KG1 (cell line): ENCODE measurements around the gene C1QL2.

Source experiments
- DNase-seq: peaks from one replicate; lab custom pipeline; 2025; lab: John Stamatoyannopoulos, UW

Gene C1QL2

GRCh38 chr2:119179202-119179601, 20.7 kb upstream of the C1QL2 start:
- no peak for DNase-seq

GRCh38 chr2:119178776-119179175, 20.2 kb upstream of the C1QL2 start:
- no peak for DNase-seq

- DNase-seq, result no peak
Observed at GRCh38 chr2:119177838-119178190, 19.3 kb upstream of the C1QL2 start.

- no peak for DNase-seq
Observed at GRCh38 chr2:119177171-119177837, 18.8 kb upstream of the C1QL2 start.

GRCh38 chr2:119175517-119175916, 17.0 kb upstream of the C1QL2 start:
- DNase-seq, result no peak

- DNase-seq, result no peak
Observed at GRCh38 chr2:119174993-119175347, 16.4 kb upstream of the C1QL2 start.

GRCh38 chr2:119174216-119174992, 15.9 kb upstream of the C1QL2 start:
- DNase-seq, result peak; percentile 8

- DNase-seq, result no peak
Observed at GRCh38 chr2:119173556-119174060, 15.1 kb upstream of the C1QL2 start.

- DNase-seq, result no peak
Observed at GRCh38 chr2:119170504-119170903, 12.0 kb upstream of the C1QL2 start.

GRCh38 chr2:119169717-119170116, 11.2 kb upstream of the C1QL2 start:
- no peak for DNase-seq

- DNase-seq, result no peak
Observed at GRCh38 chr2:119160361-119160990, 1.9 kb upstream of the C1QL2 start.

- DNase-seq, result no peak
Observed at GRCh38 chr2:119157850-119158511, 570 bp downstream of the C1QL2 start.

GRCh38 chr2:119156891-119157773, 1.4 kb downstream of the C1QL2 start:
- no peak for DNase-seq

- DNase-seq, result no peak
Observed at GRCh38 chr2:119156105-119156890, 2.3 kb downstream of the C1QL2 start.

- no peak for DNase-seq
Observed at GRCh38 chr2:119155633-119156032, 2.9 kb downstream of the C1QL2 start.

GRCh38 chr2:119154076-119154475, 4.5 kb downstream of the C1QL2 start:
- DNase-seq, result no peak

- no peak for DNase-seq
Observed at GRCh38 chr2:119149611-119150010, 8.9 kb downstream of the C1QL2 start.

GRCh38 chr2:119147776-119148715, 10.5 kb downstream of the C1QL2 start:
- DNase-seq, result no peak

- no peak for DNase-seq
Observed at GRCh38 chr2:119144806-119145205, 13.7 kb downstream of the C1QL2 start.

GRCh38 chr2:119142824-119143223, 15.7 kb downstream of the C1QL2 start:
- no peak for DNase-seq
